Stimulated activated CD8-positive, alpha-beta memory T cell treated with anti-CD3 and anti-CD28 coated beads, Interleukin-12 subunit alpha, Interleukin-12 subunit beta, amount 100 ng/mL, for 24 hours (primary cell): ENCODE results near the gene USF2.

Source experiments
- DNase-seq: peaks from one replicate; pipeline ENCODE4 v3.0.0-alpha.2; 2020; ENCODE audit errors: extremely low read depth

Gene USF2

GRCh38 chr19:35317464-35318043 lies 48.8 kb downstream of the USF2 start:
- DNase-seq: no peak

GRCh38 chr19:35318679-35319448 lies 50.1 kb downstream of the USF2 start:
- DNase-seq: no peak

GRCh38 chr19:35320065-35320713 lies 51.4 kb downstream of the USF2 start:
- no peak for DNase-seq

GRCh38 chr19:35321291-35321690 lies 52.5 kb downstream of the USF2 start:
- no peak for DNase-seq

- DNase-seq: no peak
These were observed 53.3 kb downstream of the USF2 start for GRCh38 chr19:35322014-35322413.

- DNase-seq: no peak
These were observed 58.9 kb downstream of the USF2 start for GRCh38 chr19:35327642-35328041.

- no peak for DNase-seq
These were observed 60.1 kb downstream of the USF2 start, which contains the start of gene CD22 for GRCh38 chr19:35328851-35329285. Gene CD22, plus strand, starts transcription at chr19:35329187. Its CDS starts 2,854 bp downstream, at chr19:35332041.

GRCh38 chr19:35329323-35329722 lies 60.6 kb downstream of the USF2 start:
- DNase-seq: no peak
